Central memory CD8-positive, alpha-beta T cell (primary cell): Measurements from ENCODE around the gene PGA4.
"Not testable (repeated sequence)": the region's sequence is repeated elsewhere in the genome, so short reads cannot be mapped to it uniquely, and the experiment has no call there.

ENCODE experiments used
- ATAC-seq: fragments of 150-1000 bp; cut with Tn5 transposase; replicated peaks from 2 replicates; pipeline ENCODE4 v1.10.0; 2022; ENCODE audit warnings: mild to moderate bottlenecking, moderate FRiP score, moderate number of reproducible peaks; ENCODE audit not compliant: poor library complexity, severe bottlenecking; ENCODE audit errors: extremely low read depth
- DNase-seq, 2 donors: peaks; one replicate each; pipeline ENCODE4 v3.0.0; 2021; ENCODE audit warnings: low spot score in 2 of 2
- H3K27ac Mint-ChIP-seq: one replicate; pipeline ENCODE4 v1.8.0; 2022; ENCODE audit warnings: low read depth, mild to moderate bottlenecking, moderate library complexity, mixed read lengths
- H3K27me3 Mint-ChIP-seq: one replicate; pipeline ENCODE4 v1.8.0; 2022; ENCODE audit warnings: mixed read lengths
- H3K36me3 Mint-ChIP-seq: one replicate; pipeline ENCODE4 v1.8.0; 2022; ENCODE audit warnings: mild to moderate bottlenecking, moderate library complexity, mixed read lengths; ENCODE audit not compliant: insufficient read depth
- H3K4me1 Mint-ChIP-seq: one replicate; pipeline ENCODE4 v1.8.0; 2022; ENCODE audit warnings: mixed read lengths
- H3K4me3 Mint-ChIP-seq: one replicate; pipeline ENCODE4 v1.8.0; 2022; ENCODE audit warnings: mild to moderate bottlenecking, moderate library complexity, mixed read lengths
- H3K9me3 Mint-ChIP-seq: one replicate; pipeline ENCODE4 v1.8.0; 2022; ENCODE audit warnings: mixed read lengths

The PGA4 gene

GRCh38 chr11:61193596-61193995, 28.6 kb upstream of the PGA4 start:
- H3K27me3 Mint-ChIP-seq, result peaks cover 64% of the 10 kb centered on the region

GRCh38 chr11:61194169-61194671, 27.9 kb upstream of the PGA4 start:
- ATAC-seq, result no peak
- no peak overlapping the region for H3K4me3 Mint-ChIP-seq
- peaks cover 2% of the 10 kb centered on the region for H3K36me3 Mint-ChIP-seq
- no peaks in the 10 kb centered on the region for H3K4me1 Mint-ChIP-seq
- no peak for DNase-seq
- H3K27me3 Mint-ChIP-seq, result peaks cover 64% of the 10 kb centered on the region
- H3K9me3 Mint-ChIP-seq, result no peaks in the 10 kb centered on the region
- H3K27ac Mint-ChIP-seq, result no peak overlapping the region

More at GRCh38 chr11:61193596-61193995, 28.6 kb upstream of the PGA4 start:
- H3K9me3 Mint-ChIP-seq, result no peaks in the 10 kb centered on the region
- peaks cover 2% of the 10 kb centered on the region for H3K36me3 Mint-ChIP-seq
- no peak overlapping the region for H3K27ac Mint-ChIP-seq
- no peak overlapping the region for H3K4me3 Mint-ChIP-seq
- DNase-seq, result no peak
- no peak for ATAC-seq
- H3K4me1 Mint-ChIP-seq, result no peaks in the 10 kb centered on the region

GRCh38 chr11:61194981-61195695, 27.0 kb upstream of the PGA4 start:
- no peaks in the 10 kb centered on the region for H3K36me3 Mint-ChIP-seq
- DNase-seq, result no peak
- peaks cover 69% of the 10 kb centered on the region for H3K27me3 Mint-ChIP-seq
- H3K4me1 Mint-ChIP-seq, result no peaks in the 10 kb centered on the region
- H3K4me3 Mint-ChIP-seq, result no peak overlapping the region
- H3K9me3 Mint-ChIP-seq, result no peaks in the 10 kb centered on the region
- H3K27ac Mint-ChIP-seq, result no peak overlapping the region
- ATAC-seq, result no peak

GRCh38 chr11:61195719-61196118, 26.4 kb upstream of the PGA4 start:
- H3K27ac Mint-ChIP-seq, result no peak overlapping the region
- ATAC-seq (no peak), DNase-seq (no peak)
- H3K4me1 Mint-ChIP-seq, result no peaks in the 10 kb centered on the region
- no peaks in the 10 kb centered on the region for H3K36me3 Mint-ChIP-seq
- H3K9me3 Mint-ChIP-seq, result no peaks in the 10 kb centered on the region
- H3K27me3 Mint-ChIP-seq, result peaks cover 71% of the 10 kb centered on the region
- H3K4me3 Mint-ChIP-seq, result no peak overlapping the region

GRCh38 chr11:61198361-61198760, 23.8 kb upstream of the PGA4 start:
- ATAC-seq (no peak), DNase-seq (no peak)
- Mint-ChIP-seq H3K36me3 (no peaks in the 10 kb centered on the region), H3K4me1 (no peaks in the 10 kb centered on the region), H3K9me3 (no peaks in the 10 kb centered on the region), H3K4me3 (no peak overlapping the region), H3K27ac (no peak overlapping the region), H3K27me3 (peaks cover 78% of the 10 kb centered on the region)

GRCh38 chr11:61198948-61199523, 23.1 kb upstream of the PGA4 start:
- no peak for ATAC-seq
- H3K4me1 Mint-ChIP-seq, result no peaks in the 10 kb centered on the region
- DNase-seq, result no peak
- peaks cover 75% of the 10 kb centered on the region for H3K27me3 Mint-ChIP-seq
- H3K36me3 Mint-ChIP-seq, result no peaks in the 10 kb centered on the region
- no peak overlapping the region for H3K4me3 Mint-ChIP-seq
- H3K27ac Mint-ChIP-seq, result no peak overlapping the region
- H3K9me3 Mint-ChIP-seq, result no peaks in the 10 kb centered on the region

- Mint-ChIP-seq H3K27me3 (peaks cover 59% of the 10 kb centered on the region), H3K4me3 (no peak overlapping the region), H3K9me3 (no peaks in the 10 kb centered on the region), H3K27ac (no peak overlapping the region), H3K36me3 (no peaks in the 10 kb centered on the region), H3K4me1 (no peaks in the 10 kb centered on the region)
- no peak for ATAC-seq
- DNase-seq, result no peak
These were observed 20.7 kb upstream of the PGA4 start for GRCh38 chr11:61201476-61201875.

- not testable (repeated sequence) for H3K27ac Mint-ChIP-seq, H3K36me3 Mint-ChIP-seq, H3K9me3 Mint-ChIP-seq, H3K4me1 Mint-ChIP-seq, ATAC-seq, DNase-seq, H3K4me3 Mint-ChIP-seq
- peaks cover 46% of the 10 kb centered on the region for H3K27me3 Mint-ChIP-seq
These were observed 19.0 kb upstream of the PGA4 start, which contains the start of gene PGA3 for GRCh38 chr11:61202950-61203746. Gene PGA3 (plus strand): TSS chr11:61203515. CDS start chr11:61203565, 50 bp downstream.

GRCh38 chr11:61203873-61204272, 18.3 kb upstream of the PGA4 start:
- not testable (repeated sequence) for H3K9me3 Mint-ChIP-seq, ATAC-seq, H3K4me3 Mint-ChIP-seq, H3K36me3 Mint-ChIP-seq, DNase-seq, H3K27ac Mint-ChIP-seq, H3K4me1 Mint-ChIP-seq
- peaks cover 46% of the 10 kb centered on the region for H3K27me3 Mint-ChIP-seq

GRCh38 chr11:61204502-61205059, 17.6 kb upstream of the PGA4 start:
- not testable (repeated sequence) for DNase-seq, H3K4me3 Mint-ChIP-seq, H3K4me1 Mint-ChIP-seq, H3K9me3 Mint-ChIP-seq, ATAC-seq, H3K27ac Mint-ChIP-seq, H3K36me3 Mint-ChIP-seq
- peaks cover 46% of the 10 kb centered on the region for H3K27me3 Mint-ChIP-seq

- ATAC-seq, DNase-seq, H3K4me1 Mint-ChIP-seq, H3K36me3 Mint-ChIP-seq, H3K9me3 Mint-ChIP-seq, H3K27ac Mint-ChIP-seq, H3K4me3 Mint-ChIP-seq: not testable (repeated sequence)
- peaks cover 18% of the 10 kb centered on the region for H3K27me3 Mint-ChIP-seq
These were observed 14.4 kb upstream of the PGA4 start for GRCh38 chr11:61207636-61208310.

- H3K4me1 Mint-ChIP-seq, ATAC-seq, H3K27me3 Mint-ChIP-seq, H3K4me3 Mint-ChIP-seq, DNase-seq, H3K36me3 Mint-ChIP-seq, H3K27ac Mint-ChIP-seq, H3K9me3 Mint-ChIP-seq: not testable (repeated sequence)
These were observed 11.5 kb upstream of the PGA4 start for GRCh38 chr11:61210629-61211028.
